HEK293 (cell line): ENCODE data around the gene MBLAC1.

ENCODE experiments used
- CTCF ChIA-PET: fragments of 350-600 bp; formaldehyde crosslinking; extraction: SDS; loops from one replicate; lab custom pipeline; 2021; ENCODE audit warnings: antibody characterized with exemption; lab: Yijun Ruan, JAX
- POLR2A ChIA-PET: fragments of 300-600 bp; formaldehyde crosslinking; extraction: SDS; loops from one replicate; lab custom pipeline; 2020; ENCODE audit warnings: antibody characterized with exemption, inconsistent platforms; lab: Yijun Ruan, JAX
- H3K27ac ChIP-seq: fragments of 200-500 bp; sonication (Bioruptor generic); 2 replicates; pipeline ENCODE4 v1.5.1; 2014; ENCODE audit warnings: low read depth, low read length, control low read depth, inconsistent platforms; ENCODE audit errors: extremely low read depth
- H3K36me3 ChIP-seq, 2 experiments: fragments of 200-500 bp in 1 of 2; sonication (Bioruptor generic) in 1 of 2; 1 replicate in 1 of 2; 2 replicates in 1 of 2; pipeline ENCODE4 v1.5.1; 2014 to 2017; ENCODE audit warnings: inconsistent platforms in 2 of 2, low read length in 2 of 2; ENCODE audit not compliant: control insufficient read depth in 2 of 2, insufficient read depth in 1 of 2
- H3K4me1 ChIP-seq: fragments of 200-500 bp; sonication (Bioruptor generic); 2 replicates; pipeline ENCODE4 v1.5.1; 2014; ENCODE audit warnings: mild to moderate bottlenecking, low read length, inconsistent platforms; ENCODE audit not compliant: control insufficient read depth, insufficient read depth
- H3K4me3 ChIP-seq: 2 replicates; pipeline ENCODE4 v1.5.1; 2011; ENCODE audit warnings: low read depth, mild to moderate bottlenecking, control low read depth, low read length, moderate library complexity
- H3K9me3 ChIP-seq: fragments of 200-500 bp; sonication (Bioruptor generic); 2 replicates; pipeline ENCODE4 v1.5.1; 2014; ENCODE audit warnings: low read depth, low read length, inconsistent platforms; ENCODE audit not compliant: control insufficient read depth, insufficient read depth
- EGR2 ChIP-seq: fragments of 450-650 bp; formaldehyde crosslinking; IDR thresholded peaks from 2 replicates; pipeline ENCODE4 v1.5.1; 2016; ENCODE audit warnings: low read depth, missing biosample characterization, missing genetic modification characterization
- GLI2 ChIP-seq: fragments of 450-650 bp; formaldehyde crosslinking; IDR thresholded peaks from 2 replicates; pipeline ENCODE4; 2017; ENCODE audit warnings: missing biosample characterization, missing genetic modification characterization, low read depth, borderline replicate concordance
- ZBTB49 ChIP-seq: fragments of 450-650 bp; formaldehyde crosslinking; IDR thresholded peaks from 2 replicates; pipeline ENCODE4 v1.5.1; 2016; ENCODE audit warnings: missing biosample characterization, missing genetic modification characterization, low read depth
- ZFHX2 ChIP-seq: fragments of 450-650 bp; formaldehyde crosslinking; conservative IDR thresholded peaks from 2 replicates; pipeline ENCODE4 v1.5.1; 2016; ENCODE audit warnings: missing biosample characterization, missing genetic modification characterization
- ZIC2 ChIP-seq: fragments of 450-650 bp; formaldehyde crosslinking; IDR thresholded peaks from 2 replicates; pipeline ENCODE4 v1.5.1; 2016; ENCODE audit warnings: missing biosample characterization, missing genetic modification characterization
- ZNF138 ChIP-seq: fragments of 450-650 bp; formaldehyde crosslinking; IDR thresholded peaks from 2 replicates; pipeline ENCODE4 v1.5.1; 2016; ENCODE audit warnings: missing biosample characterization, missing genetic modification characterization, borderline replicate concordance
- ZNF146 ChIP-seq: fragments of 450-650 bp; formaldehyde crosslinking; IDR thresholded peaks from 2 replicates; pipeline ENCODE4 v1.5.1; 2016; ENCODE audit warnings: missing biosample characterization, missing genetic modification characterization
- ZNF148 ChIP-seq: fragments of 450-650 bp; formaldehyde crosslinking; IDR thresholded peaks from 2 replicates; pipeline ENCODE4 v1.5.0; 2017; ENCODE audit warnings: missing biosample characterization, missing genetic modification characterization, borderline replicate concordance
- ZNF23 ChIP-seq: fragments of 450-650 bp; formaldehyde crosslinking; IDR thresholded peaks from 2 replicates; pipeline ENCODE4 v1.5.1; 2016; ENCODE audit warnings: missing biosample characterization, missing genetic modification characterization, borderline replicate concordance
- ZNF366 ChIP-seq: fragments of 450-650 bp; formaldehyde crosslinking; conservative IDR thresholded peaks from 2 replicates; pipeline ENCODE4 v1.5.1; 2016; ENCODE audit warnings: missing biosample characterization, missing genetic modification characterization
- ZNF398 ChIP-seq: fragments of 450-650 bp; formaldehyde crosslinking; IDR thresholded peaks from 2 replicates; pipeline ENCODE4 v1.5.1; 2017; ENCODE audit warnings: missing biosample characterization, missing genetic modification characterization
- ZNF513 ChIP-seq: fragments of 450-650 bp; IDR thresholded peaks from 2 replicates; pipeline ENCODE4 v1.5.1; 2018; ENCODE audit warnings: missing biosample characterization, missing genetic modification characterization
- ZNF521 ChIP-seq: fragments of 450-650 bp; formaldehyde crosslinking; IDR thresholded peaks from 2 replicates; pipeline ENCODE4 v1.5.1; 2017; ENCODE audit warnings: missing biosample characterization, mild to moderate bottlenecking, missing genetic modification characterization
- ZNF558 ChIP-seq: fragments of 450-650 bp; formaldehyde crosslinking; IDR thresholded peaks from 2 replicates; pipeline ENCODE4 v1.5.1; 2016; ENCODE audit warnings: missing biosample characterization, missing genetic modification characterization
- TF ChIP-seq, protein P1 (sequence below): fragments of 450-650 bp; formaldehyde crosslinking; IDR thresholded peaks from 2 replicates; pipeline ENCODE4 v1.5.1; 2016; ENCODE audit warnings: missing biosample characterization, missing genetic modification characterization

The MBLAC1 gene

DNA sequence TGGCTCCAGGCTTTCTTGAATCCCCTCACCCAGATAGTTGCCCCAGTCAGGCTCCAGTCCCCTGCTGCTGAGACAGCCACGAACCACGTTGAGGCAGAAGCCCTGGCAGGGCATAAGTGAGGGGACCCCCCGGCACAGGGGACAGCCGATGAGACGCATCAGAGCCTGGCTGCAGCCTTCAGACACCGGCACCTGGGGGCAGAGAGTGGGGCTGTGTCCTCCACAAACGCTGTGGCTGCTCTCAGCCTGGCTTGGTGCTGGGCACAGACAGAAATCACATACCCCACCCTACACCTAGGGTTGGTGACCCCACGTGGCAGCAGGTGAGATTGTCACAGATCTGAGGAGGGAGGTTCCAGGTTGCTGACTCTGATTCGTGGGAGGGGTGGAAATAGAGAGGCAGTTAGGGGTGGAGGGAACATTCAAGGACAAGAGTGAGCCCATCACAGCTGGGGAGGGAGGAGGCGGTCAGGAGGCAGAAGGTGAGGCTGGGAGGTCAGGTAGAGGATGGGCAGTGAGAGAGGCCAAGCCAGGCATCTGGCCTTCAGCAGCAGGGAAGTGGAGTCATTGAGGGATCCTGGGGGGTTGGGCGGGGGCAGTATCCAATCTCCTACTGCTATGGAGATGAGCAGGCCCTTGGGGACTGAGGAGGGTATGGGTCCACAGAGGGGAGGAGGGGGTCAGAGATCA is 47.2 kb downstream of the MBLAC1 start:
- H3K36me3 ChIP-seq = no peaks in the 10 kb centered on the region
- TF ChIP-seq, protein P1, sequence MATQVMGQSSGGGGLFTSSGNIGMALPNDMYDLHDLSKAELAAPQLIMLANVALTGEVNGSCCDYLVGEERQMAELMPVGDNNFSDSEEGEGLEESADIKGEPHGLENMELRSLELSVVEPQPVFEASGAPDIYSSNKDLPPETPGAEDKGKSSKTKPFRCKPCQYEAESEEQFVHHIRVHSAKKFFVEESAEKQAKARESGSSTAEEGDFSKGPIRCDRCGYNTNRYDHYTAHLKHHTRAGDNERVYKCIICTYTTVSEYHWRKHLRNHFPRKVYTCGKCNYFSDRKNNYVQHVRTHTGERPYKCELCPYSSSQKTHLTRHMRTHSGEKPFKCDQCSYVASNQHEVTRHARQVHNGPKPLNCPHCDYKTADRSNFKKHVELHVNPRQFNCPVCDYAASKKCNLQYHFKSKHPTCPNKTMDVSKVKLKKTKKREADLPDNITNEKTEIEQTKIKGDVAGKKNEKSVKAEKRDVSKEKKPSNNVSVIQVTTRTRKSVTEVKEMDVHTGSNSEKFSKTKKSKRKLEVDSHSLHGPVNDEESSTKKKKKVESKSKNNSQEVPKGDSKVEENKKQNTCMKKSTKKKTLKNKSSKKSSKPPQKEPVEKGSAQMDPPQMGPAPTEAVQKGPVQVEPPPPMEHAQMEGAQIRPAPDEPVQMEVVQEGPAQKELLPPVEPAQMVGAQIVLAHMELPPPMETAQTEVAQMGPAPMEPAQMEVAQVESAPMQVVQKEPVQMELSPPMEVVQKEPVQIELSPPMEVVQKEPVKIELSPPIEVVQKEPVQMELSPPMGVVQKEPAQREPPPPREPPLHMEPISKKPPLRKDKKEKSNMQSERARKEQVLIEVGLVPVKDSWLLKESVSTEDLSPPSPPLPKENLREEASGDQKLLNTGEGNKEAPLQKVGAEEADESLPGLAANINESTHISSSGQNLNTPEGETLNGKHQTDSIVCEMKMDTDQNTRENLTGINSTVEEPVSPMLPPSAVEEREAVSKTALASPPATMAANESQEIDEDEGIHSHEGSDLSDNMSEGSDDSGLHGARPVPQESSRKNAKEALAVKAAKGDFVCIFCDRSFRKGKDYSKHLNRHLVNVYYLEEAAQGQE = no peak
- TF ChIP-seq ZFHX2 (tag by site-specific recombination) (0 out of 2 replicates have a peak, but pooled peaks have one; percentile 17), EGR2 (tag by site-specific recombination) (peak; percentile 37; the same call in 1 of the 2 replicates), ZNF366 (tag by site-specific recombination) (0 out of 2 replicates have a peak, but pooled peaks have one; percentile 4), ZNF146 (tag by site-specific recombination) (no peak), ZNF398 (0 out of 2 replicates have a peak, but pooled peaks have one; percentile 17)
- no peaks in the 10 kb centered on the region for H3K9me3 ChIP-seq
- no peaks in the 10 kb centered on the region for H3K4me1 ChIP-seq
- ChIA-PET CTCF (interaction anchor here (0.6 kb wide), 1 partner anchor 996 kb away, joined by 4 read pairs; no protein-coding TSS in a partner anchor), POLR2A (no interaction called here)
- H3K4me3 ChIP-seq = no peak overlapping the region
- no peak overlapping the region for H3K27ac ChIP-seq

DNA sequence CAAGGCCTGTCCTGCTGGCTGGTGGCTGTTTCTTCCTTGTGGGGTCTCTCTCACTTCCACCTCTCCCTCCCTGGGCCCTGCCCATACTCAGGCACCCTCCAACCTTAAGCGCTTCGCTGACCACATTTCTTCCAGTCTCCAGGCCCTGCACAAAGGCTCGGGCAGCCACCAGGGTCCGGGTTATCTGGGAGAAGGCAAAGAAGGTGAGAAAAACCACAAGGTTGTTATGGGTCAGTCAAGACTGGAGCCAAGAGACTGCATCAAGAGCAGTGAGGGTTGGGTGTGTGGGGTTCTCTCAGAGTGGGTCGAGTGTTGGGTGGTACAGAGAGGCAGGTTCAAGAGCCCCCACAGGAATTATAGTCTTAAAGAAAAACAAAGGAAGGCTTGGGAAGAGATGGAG is 47.8 kb downstream of the MBLAC1 start:
- CTCF ChIA-PET = no interaction called here
- H3K27ac ChIP-seq = no peak overlapping the region
- POLR2A ChIA-PET = no interaction called here
- no peaks in the 10 kb centered on the region for H3K9me3 ChIP-seq
- H3K4me3 ChIP-seq = no peak overlapping the region
- no peaks in the 10 kb centered on the region for H3K4me1 ChIP-seq
- H3K36me3 ChIP-seq = no peaks in the 10 kb centered on the region
- TF ChIP-seq ZNF23 (no peak), ZNF148 (no peak), ZBTB49 (no peak), GLI2 (tag by site-specific recombination) (no peak), ZNF521 (no peak), ZNF513 (no peak), ZNF558 (tag by site-specific recombination) (no peak), ZIC2 (no peak), ZNF138 (tag by site-specific recombination) (no peak)
